Naive thymus-derived CD4-positive, alpha-beta T cell (primary cell): ENCODE results near the gene CFAP54. TPM values are rescaled to one million over a fixed set of nuclear protein-coding genes. Genes with fewer than 3 reads are reported as not detected.
"Not testable (repeated sequence)": the region's sequence is repeated elsewhere in the genome, so short reads cannot be mapped to it uniquely, and the experiment has no call there.

Experiments used
- ATAC-seq: fragments of 150-1000 bp; cut with Tn5 transposase; 2 replicates; pipeline ENCODE4 v1.10.0; 2021; ENCODE audit warnings: mild to moderate bottlenecking, moderate library complexity
- CTCF ChIA-PET: fragments of 350-600 bp; sonication (Branson Sonifier 250); formaldehyde crosslinking; loops from one replicate; lab custom pipeline; 2021; ENCODE audit warnings: antibody characterized with exemption; lab: Charles Lee
- POLR2A ChIA-PET: fragments of 350-600 bp; sonication (Branson Sonifier 250); formaldehyde crosslinking; loops from one replicate; lab custom pipeline; 2021; ENCODE audit warnings: antibody characterized with exemption, inconsistent platforms; lab: Charles Lee
- DNase-seq, 9 donors: peaks; one replicate each; pipeline versions ENCODE4 v3.0.0 to v3.0.0-alpha.2; 2020 to 2022; ENCODE audit warnings: mixed read lengths in 1 of 9
- H3K27ac ChIP-seq: one replicate; pipeline ENCODE4 v1.7.0; 2013; ENCODE audit warnings: mild to moderate bottlenecking, low read depth, low read length, moderate library complexity
- H3K27me3 ChIP-seq, 2 donors: one replicate each; pipeline ENCODE4 v1.7.0; 2013; ENCODE audit warnings: low read length in 2 of 2, mild to moderate bottlenecking in 2 of 2, moderate library complexity in 2 of 2; ENCODE audit not compliant: control insufficient read depth in 2 of 2, insufficient read depth in 2 of 2
- H3K36me3 ChIP-seq, 3 experiments: 1 replicate in 2 of 3; 2 replicates in 1 of 3; pipeline ENCODE4 v1.7.0; 2013; ENCODE audit warnings: low read length in 3 of 3, mild to moderate bottlenecking in 3 of 3, moderate library complexity in 1 of 3; ENCODE audit not compliant: insufficient read depth in 3 of 3, control insufficient read depth in 2 of 3
- H3K4me1 ChIP-seq, 2 donors: one replicate each; pipeline ENCODE4 v1.7.0; 2013; ENCODE audit warnings: low read length in 2 of 2, mild to moderate bottlenecking in 2 of 2, moderate library complexity in 1 of 2; ENCODE audit not compliant: control insufficient read depth in 2 of 2, insufficient read depth in 2 of 2
- H3K4me3 ChIP-seq: 2 replicates; pipeline ENCODE4 v1.7.0; 2013; ENCODE audit warnings: mild to moderate bottlenecking, low read length
- H3K9me3 ChIP-seq, 3 experiments: 1 replicate in 2 of 3; 2 replicates in 1 of 3; pipeline ENCODE4 v1.7.0; 2013; ENCODE audit warnings: low read length in 3 of 3; ENCODE audit not compliant: control insufficient read depth in 2 of 3
- H3K27ac Mint-ChIP-seq, 9 donors: one replicate each; pipeline ENCODE4 v1.8.0; 2020 to 2022; ENCODE audit warnings: mixed read lengths in 9 of 9, mild to moderate bottlenecking in 8 of 9, moderate library complexity in 5 of 9, inconsistent platforms in 2 of 9
- H3K27me3 Mint-ChIP-seq, 5 donors: one replicate each; pipeline ENCODE4 v1.8.0; 2021 to 2022; ENCODE audit warnings: mixed read lengths in 5 of 5, mild to moderate bottlenecking in 1 of 5
- H3K36me3 Mint-ChIP-seq, 5 donors: one replicate each; pipeline ENCODE4 v1.8.0; 2020 to 2022; ENCODE audit warnings: mixed read lengths in 5 of 5, mild to moderate bottlenecking in 3 of 5, inconsistent platforms in 1 of 5
- H3K4me1 Mint-ChIP-seq, 7 donors: one replicate each; pipeline ENCODE4 v1.8.0; 2020 to 2022; ENCODE audit warnings: mixed read lengths in 7 of 7, mild to moderate bottlenecking in 3 of 7, inconsistent platforms in 1 of 7
- H3K4me3 Mint-ChIP-seq, 10 donors: one replicate each; pipeline ENCODE4 v1.8.0; 2020 to 2022; ENCODE audit warnings: mild to moderate bottlenecking in 10 of 10, mixed read lengths in 10 of 10, moderate library complexity in 6 of 10, inconsistent platforms in 2 of 10
- H3K9me3 Mint-ChIP-seq, 11 donors: one replicate each; pipeline ENCODE4 v1.8.0; 2020 to 2022; ENCODE audit warnings: mixed read lengths in 11 of 11, mild to moderate bottlenecking in 4 of 11, inconsistent platforms in 1 of 11, moderate library complexity in 1 of 11
- intact Hi-C, 2 donors: fragments of 100-400 bp; cut with micrococcal nuclease; formaldehyde crosslinking; loops; one replicate each; pipeline ENCODE4 v1.15.1; 2023
- polyA plus RNA-seq, 2 donors: library from polyadenylated mRNA; unstranded; fragments of 300-500 nt; fragmentation: Illumina TruSeq; gene quantifications; one replicate each; pipeline ENCODE4 v1.2.3, GENCODE V29; 2021
- total RNA-seq, 6 experiments: library from RNA in 5 of 6; stranded (reverse) in 5 of 6; gene quantifications; 1 replicate in 5 of 6; 2 replicates in 1 of 6; pipeline ENCODE4 v1.2.3 and lab custom pipeline; 2021 to 2026

CFAP54 gene
- total and polyA plus RNA-seq, 7 experiments from 2014 or later, result 0.07 to 0.93 (median 0.27) TPM; not detected in 1

DNA sequence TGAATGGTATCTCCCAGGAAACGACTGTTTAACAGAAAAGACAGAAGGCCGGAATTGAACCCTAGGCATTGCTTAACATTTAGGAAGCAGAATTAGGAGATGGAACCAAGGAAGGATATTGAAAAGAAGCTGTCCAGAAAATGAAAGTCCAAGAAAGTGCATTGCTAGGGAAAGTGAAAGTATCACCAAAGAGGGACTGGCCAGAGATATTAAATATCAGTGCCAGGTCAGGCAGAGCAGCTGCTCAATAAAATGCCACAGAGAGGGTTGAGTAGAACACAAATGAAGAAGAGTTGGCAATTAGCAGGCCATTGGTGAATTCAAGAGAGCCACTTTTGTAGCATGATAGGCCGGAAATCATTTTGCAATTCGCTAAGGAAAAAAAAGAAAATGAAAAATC, 101.6 kb downstream of the CFAP54 start:
- no peak for DNase-seq
- ChIA-PET POLR2A (no interaction called here), CTCF (no interaction called here)
- Mint-ChIP-seq H3K9me3 (peaks cover 0 to 4% (median 0%) of the 10 kb centered on the region in 11 donors), H3K27ac (no peak overlapping the region), H3K27me3 (peaks cover 0 to 33% (median 13%) of the 10 kb centered on the region in 5 donors), H3K36me3 (no peaks in the 10 kb centered on the region), H3K4me3 (no peak overlapping the region), H3K4me1 (no peaks in the 10 kb centered on the region)
- H3K27ac ChIP-seq, result no peak overlapping the region
- no peaks in the 10 kb centered on the region for H3K27me3 ChIP-seq
- no peaks in the 10 kb centered on the region for H3K9me3 ChIP-seq
- intact Hi-C loops, result no loop called here
- H3K4me1 ChIP-seq, result no peaks in the 10 kb centered on the region
- H3K36me3 ChIP-seq, result no peaks in the 10 kb centered on the region
- no peak for ATAC-seq
- H3K4me3 ChIP-seq, result no peak overlapping the region

DNA sequence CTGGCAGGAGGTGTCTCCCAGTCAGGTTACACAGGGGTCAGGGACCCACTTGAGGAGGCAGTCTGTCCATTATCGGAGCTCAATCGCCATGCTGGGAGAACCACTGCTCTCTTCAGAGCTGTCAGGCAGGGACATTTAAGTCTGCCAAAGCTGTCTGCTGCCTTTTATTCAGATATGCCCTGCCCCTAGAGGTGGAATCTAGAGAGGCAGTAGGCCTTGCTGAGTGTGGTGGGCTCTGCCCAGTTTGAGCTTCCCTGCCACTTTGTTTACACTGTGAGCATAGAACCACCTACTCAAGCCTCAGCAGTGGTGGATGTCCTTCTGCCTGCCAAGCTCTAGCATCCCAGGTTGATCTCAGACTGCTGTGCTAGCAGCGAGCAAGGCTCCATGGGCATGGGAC, 115.0 kb downstream of the CFAP54 start:
- H3K36me3 ChIP-seq, H3K27ac Mint-ChIP-seq, H3K36me3 Mint-ChIP-seq, H3K9me3 ChIP-seq, H3K27ac ChIP-seq, POLR2A ChIA-PET, H3K4me3 Mint-ChIP-seq, H3K4me1 ChIP-seq, DNase-seq, intact Hi-C loops, H3K27me3 ChIP-seq, CTCF ChIA-PET, H3K4me3 ChIP-seq, ATAC-seq, H3K4me1 Mint-ChIP-seq: not testable (repeated sequence)
- Mint-ChIP-seq H3K9me3 (peaks cover 0 to 12% (median 0%) of the 10 kb centered on the region in 11 donors), H3K27me3 (peaks cover 25 to 64% (median 46%) of the 10 kb centered on the region in 5 donors)

DNA sequence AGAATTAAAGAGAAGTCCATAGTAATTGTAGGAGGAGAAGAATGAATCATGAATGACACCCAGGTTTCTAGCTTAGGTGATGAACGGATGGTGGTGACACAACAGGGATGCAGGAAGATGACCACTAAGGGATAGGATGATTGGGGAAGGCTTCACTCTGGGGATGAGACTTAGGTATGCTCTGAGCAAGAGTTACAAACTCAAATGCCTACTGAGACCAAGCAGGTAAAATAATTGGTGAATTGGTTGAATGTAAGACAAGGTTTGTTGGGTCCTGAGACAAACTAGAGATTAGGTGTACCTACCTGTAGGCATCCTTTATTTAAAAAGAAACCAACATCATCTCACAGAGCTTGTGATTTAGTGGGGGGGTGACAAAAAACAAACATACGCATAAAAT, 116.3 kb downstream of the CFAP54 start:
- ChIA-PET POLR2A (no interaction called here), CTCF (no interaction called here)
- H3K36me3 Mint-ChIP-seq, result peaks cover 0 to 5% (median 0%) of the 10 kb centered on the region in 5 donors
- peaks cover 23 to 68% (median 41%) of the 10 kb centered on the region in 5 donors for H3K27me3 Mint-ChIP-seq
- no peaks in the 10 kb centered on the region for H3K36me3 ChIP-seq
- intact Hi-C loops, result no loop called here
- no peak overlapping the region for H3K27ac ChIP-seq
- DNase-seq (no peak), ATAC-seq (no peak)
- no peaks in the 10 kb centered on the region for H3K9me3 ChIP-seq
- H3K4me3 Mint-ChIP-seq, result no peak overlapping the region
- H3K4me1 ChIP-seq, result no peaks in the 10 kb centered on the region
- H3K27ac Mint-ChIP-seq, result no peak overlapping the region
- H3K4me1 Mint-ChIP-seq, result peaks cover 0 to 2% (median 0%) of the 10 kb centered on the region in 7 donors
- H3K9me3 Mint-ChIP-seq, result peaks cover 0 to 13% (median 3%) of the 10 kb centered on the region in 11 donors
- H3K4me3 ChIP-seq, result no peak overlapping the region
- no peaks in the 10 kb centered on the region for H3K27me3 ChIP-seq

DNA sequence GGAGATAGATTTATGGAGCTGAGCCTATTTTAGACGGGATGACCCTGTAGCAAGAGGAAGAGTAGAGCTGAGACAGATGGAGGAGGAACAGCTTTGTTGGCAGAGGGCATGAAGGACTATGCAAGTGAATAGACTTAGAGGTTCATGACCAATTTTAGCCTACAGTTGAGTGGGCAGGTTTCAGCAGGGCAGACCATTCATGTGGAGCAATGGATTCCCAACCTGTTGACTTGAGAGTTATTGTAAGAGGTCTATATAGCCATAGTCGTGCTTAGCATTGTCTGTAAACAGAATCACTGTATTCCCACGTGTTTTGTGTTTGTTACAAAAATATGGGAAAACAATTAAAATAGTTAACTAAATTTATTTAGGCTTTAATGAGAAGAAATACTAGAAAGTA, 116.8 kb downstream of the CFAP54 start:
- Mint-ChIP-seq H3K27me3 (peaks cover 23 to 64% (median 41%) of the 10 kb centered on the region in 5 donors), H3K36me3 (peaks cover 0 to 5% (median 0%) of the 10 kb centered on the region in 5 donors), H3K27ac (no peak overlapping the region), H3K4me3 (no peak overlapping the region), H3K4me1 (peaks cover 0 to 2% (median 0%) of the 10 kb centered on the region in 7 donors), H3K9me3 (peaks cover 0 to 12% (median 2%) of the 10 kb centered on the region in 11 donors)
- DNase-seq (no peak), ATAC-seq (no peak)
- Histone ChIP-seq H3K4me3 (no peak overlapping the region), H3K9me3 (no peaks in the 10 kb centered on the region), H3K27me3 (no peaks in the 10 kb centered on the region), H3K27ac (no peak overlapping the region), H3K36me3 (no peaks in the 10 kb centered on the region), H3K4me1 (no peaks in the 10 kb centered on the region)
- ChIA-PET POLR2A (no interaction called here), CTCF (no interaction called here)
- intact Hi-C loops, result no loop called here

DNA sequence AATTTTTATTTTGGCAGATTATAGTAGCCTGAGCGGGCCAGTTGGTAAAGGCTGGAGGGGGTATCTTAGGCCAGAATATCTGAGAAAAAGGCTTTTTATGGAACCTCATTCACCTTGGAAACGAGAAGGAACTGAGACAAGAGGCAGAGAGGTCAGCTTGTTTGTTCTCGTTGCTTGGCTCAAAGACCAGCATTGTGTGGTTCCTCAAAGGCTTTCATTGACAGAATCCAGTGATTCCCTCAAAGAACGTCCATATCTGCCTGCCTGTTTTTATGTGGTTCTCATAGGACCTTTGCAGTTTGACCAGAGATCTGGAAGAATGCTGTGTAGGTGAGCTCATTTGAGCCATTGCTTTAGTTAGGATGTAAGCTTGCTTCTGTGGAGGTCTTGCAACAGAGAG, 117.3 kb downstream of the CFAP54 start:
- peaks cover 0 to 5% (median 0%) of the 10 kb centered on the region in 5 donors for H3K36me3 Mint-ChIP-seq
- H3K4me3 ChIP-seq, result no peak overlapping the region
- no peak overlapping the region for H3K27ac Mint-ChIP-seq
- H3K27ac ChIP-seq, result no peak overlapping the region
- H3K36me3 ChIP-seq, result no peaks in the 10 kb centered on the region
- peaks cover 0 to 2% (median 0%) of the 10 kb centered on the region in 7 donors for H3K4me1 Mint-ChIP-seq
- no peaks in the 10 kb centered on the region for H3K9me3 ChIP-seq
- intact Hi-C loops, result no loop called here
- ChIA-PET POLR2A (no interaction called here), CTCF (no interaction called here)
- peaks cover 0 to 15% (median 3%) of the 10 kb centered on the region in 11 donors for H3K9me3 Mint-ChIP-seq
- no peak for DNase-seq
- H3K27me3 Mint-ChIP-seq, result peaks cover 23 to 63% (median 43%) of the 10 kb centered on the region in 5 donors
- H3K4me3 Mint-ChIP-seq, result no peak overlapping the region
- H3K4me1 ChIP-seq, result no peaks in the 10 kb centered on the region
- ATAC-seq, result no peak
- no peaks in the 10 kb centered on the region for H3K27me3 ChIP-seq

DNA sequence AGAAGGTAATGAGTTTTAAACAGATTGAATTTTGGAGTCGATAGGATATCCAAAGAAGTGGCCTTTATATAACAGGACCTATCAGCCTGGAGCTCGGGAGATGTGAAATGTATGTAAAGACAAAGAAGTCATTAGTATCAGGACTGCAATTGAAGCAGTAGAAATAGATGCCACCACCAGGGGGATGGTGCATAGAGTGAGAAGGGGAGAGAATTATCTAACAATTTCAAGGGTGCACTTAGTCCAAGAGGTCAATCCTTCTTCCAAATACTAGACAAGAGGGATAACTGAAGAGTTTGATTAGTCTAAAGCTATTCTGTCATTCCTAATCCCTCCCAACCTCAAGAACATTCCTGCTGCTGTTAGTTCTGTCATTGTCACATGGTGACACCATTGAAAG, 127.8 kb downstream of the CFAP54 start:
- ATAC-seq, result no peak
- intact Hi-C loops, result no loop called here
- H3K4me1 Mint-ChIP-seq, result no peaks in the 10 kb centered on the region

DNA sequence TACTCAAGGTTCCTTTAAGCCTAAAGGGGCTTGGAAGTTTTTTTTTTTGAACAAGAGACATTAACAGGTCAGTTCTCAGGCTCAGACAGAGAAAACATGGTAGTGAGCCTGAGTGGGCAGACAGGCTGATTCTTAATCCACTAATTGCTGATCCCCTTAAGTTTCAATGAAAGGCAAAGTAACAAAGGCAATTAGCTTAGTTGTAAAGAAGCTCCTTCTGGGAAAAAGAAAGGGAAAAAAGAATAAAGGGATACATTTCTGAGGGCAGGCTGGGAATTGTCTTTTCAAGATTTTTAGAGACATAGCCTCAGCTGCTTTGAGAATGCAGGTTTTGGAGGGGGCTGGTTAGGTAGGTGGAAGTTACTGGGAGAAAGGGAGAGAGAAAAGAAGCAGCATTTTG, 133.8 kb downstream of the CFAP54 start:
- no peaks in the 10 kb centered on the region for H3K27me3 ChIP-seq
- no peak for ATAC-seq
- no peak overlapping the region for H3K4me3 Mint-ChIP-seq
- H3K36me3 Mint-ChIP-seq, result no peaks in the 10 kb centered on the region
- H3K9me3 ChIP-seq, result no peaks in the 10 kb centered on the region
- H3K36me3 ChIP-seq, result no peaks in the 10 kb centered on the region
- H3K27me3 Mint-ChIP-seq, result peaks cover 0 to 7% (median 0%) of the 10 kb centered on the region in 5 donors
- no peaks in the 10 kb centered on the region for H3K9me3 Mint-ChIP-seq
- POLR2A ChIA-PET, result no interaction called here
- no peaks in the 10 kb centered on the region for H3K4me1 ChIP-seq
- intact Hi-C loops, result no loop called here
- no peak overlapping the region for H3K27ac Mint-ChIP-seq
- no peak overlapping the region for H3K27ac ChIP-seq
- no peaks in the 10 kb centered on the region for H3K4me1 Mint-ChIP-seq
- no peak for DNase-seq
- H3K4me3 ChIP-seq, result no peak overlapping the region
- CTCF ChIA-PET, result no interaction called here

More for the DNA sequence above, 127.8 kb downstream of the CFAP54 start:
- no peaks in the 10 kb centered on the region for H3K36me3 ChIP-seq
- Mint-ChIP-seq H3K27me3 (peaks cover 7 to 16% (median 16%) of the 10 kb centered on the region in 5 donors), H3K27ac (no peak overlapping the region), H3K4me3 (no peak overlapping the region), H3K9me3 (peaks cover 0 to 5% (median 0%) of the 10 kb centered on the region in 11 donors), H3K36me3 (no peaks in the 10 kb centered on the region)
- no peak overlapping the region for H3K27ac ChIP-seq
- H3K4me1 ChIP-seq, result no peaks in the 10 kb centered on the region
- ChIA-PET POLR2A (no interaction called here), CTCF (no interaction called here)
- H3K27me3 ChIP-seq, result no peaks in the 10 kb centered on the region
- no peaks in the 10 kb centered on the region for H3K9me3 ChIP-seq
- no peak for DNase-seq
- H3K4me3 ChIP-seq, result no peak overlapping the region
